BLaER1 (cell line): ENCODE measurements around the gene PAK6.
A peak's percentile ranks its signal among the peaks of the same experiment; 100 is the strongest.

Experiments
- H3K27ac ChIP-seq: shearing (Covaris generic); formaldehyde crosslinking; 2 replicates; pipeline ENCODE4 v1.8.1; 2022
- H3K27me3 ChIP-seq: shearing (Covaris generic); formaldehyde crosslinking; 2 replicates; pipeline ENCODE4 v1.8.1; 2022
- H3K36me3 ChIP-seq: shearing (Covaris generic); formaldehyde crosslinking; 2 replicates; pipeline ENCODE4 v1.8.1; 2022
- H3K4me1 ChIP-seq: shearing (Covaris generic); formaldehyde crosslinking; 2 replicates; pipeline ENCODE4 v1.8.1; 2022
- H3K4me2 ChIP-seq: shearing (Covaris generic); formaldehyde crosslinking; 2 replicates; pipeline ENCODE4 v1.8.1; 2022
- H3K4me3 ChIP-seq: shearing (Covaris generic); formaldehyde crosslinking; 2 replicates; pipeline ENCODE4 v1.8.1; 2022
- H3K9ac ChIP-seq: shearing (Covaris generic); formaldehyde crosslinking; 2 replicates; pipeline ENCODE4 v1.8.1; 2022
- H3K9me3 ChIP-seq: shearing (Covaris generic); formaldehyde crosslinking; 2 replicates; pipeline ENCODE4 v1.8.1; 2022
- H4K20me1 ChIP-seq: shearing (Covaris generic); formaldehyde crosslinking; 2 replicates; pipeline ENCODE4 v1.8.1; 2022
- Cebpa-rat ChIP-seq: shearing (Covaris generic); IDR thresholded peaks from 2 replicates; pipeline ENCODE4 v1.8.1; 2022

Gene PAK6

DNA sequence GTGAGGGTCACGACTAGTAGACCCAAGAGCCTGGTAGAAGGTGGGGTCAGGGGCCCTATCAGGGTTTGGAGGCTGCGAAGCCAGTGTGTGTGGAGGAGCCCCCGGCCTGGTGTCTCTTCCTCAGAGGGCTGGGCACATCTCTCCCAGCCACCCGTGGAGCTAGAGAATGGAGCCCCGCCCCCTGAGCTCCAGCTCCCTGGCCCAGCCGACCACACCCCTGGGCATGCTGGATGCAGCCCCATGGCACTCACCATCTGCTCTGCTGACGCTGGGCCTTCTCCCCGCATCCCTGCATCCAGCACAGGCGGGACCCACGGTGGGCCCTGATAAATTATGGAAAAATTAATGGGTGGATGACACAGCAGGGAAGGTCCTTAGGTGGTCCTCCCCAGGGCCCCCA, 26.5 kb downstream of the PAK6 start:
- no peaks in the 10 kb centered on the region for H3K9me3 ChIP-seq
- no peak overlapping the region for H3K27ac ChIP-seq
- peaks cover 12% of the 10 kb centered on the region for H3K4me1 ChIP-seq
- no peak for TF ChIP-seq Cebpa-rat
- H4K20me1 ChIP-seq = no peaks in the 10 kb centered on the region
- no peaks in the 10 kb centered on the region for H3K27me3 ChIP-seq
- no peak overlapping the region for H3K4me2 ChIP-seq
- H3K9ac ChIP-seq = no peak overlapping the region
- H3K4me3 ChIP-seq = no peak overlapping the region
- no peaks in the 10 kb centered on the region for H3K36me3 ChIP-seq

- H3K36me3 ChIP-seq = no peaks in the 10 kb centered on the region
- no peaks in the 10 kb centered on the region for H4K20me1 ChIP-seq
- H3K27me3 ChIP-seq = no peaks in the 10 kb centered on the region
- no peak overlapping the region for H3K4me3 ChIP-seq
- no peaks in the 10 kb centered on the region for H3K9me3 ChIP-seq
- TF ChIP-seq Cebpa-rat = no peak
- no peak overlapping the region for H3K27ac ChIP-seq
- H3K4me1 ChIP-seq = peaks cover 15% of the 10 kb centered on the region
- H3K9ac ChIP-seq = no peak overlapping the region
- no peak overlapping the region for H3K4me2 ChIP-seq
Measured at GRCh38 chr15:40265875-40266274, 27.0 kb downstream of the PAK6 start.

DNA sequence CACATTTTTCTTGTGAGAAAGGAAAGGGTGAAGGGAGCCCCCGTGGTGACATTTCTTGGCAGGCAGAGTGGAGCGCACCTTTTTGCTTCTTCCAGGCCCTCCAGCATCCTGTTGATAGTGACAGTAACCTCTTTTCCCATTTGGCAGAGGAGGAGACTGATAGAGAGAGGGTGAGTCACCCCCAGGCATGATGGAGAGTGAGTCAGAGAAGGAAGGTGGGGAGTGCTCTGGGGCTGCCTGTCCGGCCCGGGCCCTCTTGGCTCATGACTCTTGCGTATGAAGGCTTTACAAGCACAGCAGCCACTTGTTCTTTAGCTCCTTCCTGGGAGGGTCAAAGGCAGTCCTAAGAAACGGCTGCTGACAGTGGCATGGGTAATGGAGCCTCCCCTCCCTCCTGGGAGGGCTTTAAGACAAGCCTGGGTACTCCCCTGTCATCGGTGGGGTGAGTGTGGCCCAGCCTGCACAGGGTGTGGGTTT, 28.0 kb downstream of the PAK6 start:
- H3K4me2 ChIP-seq = 0 out of 2 replicates have a peak overlapping the region, but pooled peaks have one; percentile 3
- H3K27me3 ChIP-seq = no peaks in the 10 kb centered on the region
- H3K4me1 ChIP-seq = peaks cover 25% of the 10 kb centered on the region
- H3K9me3 ChIP-seq = no peaks in the 10 kb centered on the region
- H3K9ac ChIP-seq = no peak overlapping the region
- H3K36me3 ChIP-seq = no peaks in the 10 kb centered on the region
- TF ChIP-seq Cebpa-rat = no peak
- no peak overlapping the region for H3K4me3 ChIP-seq
- no peak overlapping the region for H3K27ac ChIP-seq
- H4K20me1 ChIP-seq = no peaks in the 10 kb centered on the region

GRCh38 chr15:40267670-40268069, 28.8 kb downstream of the PAK6 start:
- Histone ChIP-seq H4K20me1 (no peaks in the 10 kb centered on the region), H3K4me1 (peaks cover 30% of the 10 kb centered on the region), H3K27ac (no peak overlapping the region), H3K9me3 (no peaks in the 10 kb centered on the region), H3K9ac (no peak overlapping the region), H3K4me3 (no peak overlapping the region), H3K36me3 (no peaks in the 10 kb centered on the region), H3K4me2 (peak overlapping the region; percentile 12; the same call in 1 of the 2 replicates), H3K27me3 (no peaks in the 10 kb centered on the region)
- no peak for TF ChIP-seq Cebpa-rat

DNA sequence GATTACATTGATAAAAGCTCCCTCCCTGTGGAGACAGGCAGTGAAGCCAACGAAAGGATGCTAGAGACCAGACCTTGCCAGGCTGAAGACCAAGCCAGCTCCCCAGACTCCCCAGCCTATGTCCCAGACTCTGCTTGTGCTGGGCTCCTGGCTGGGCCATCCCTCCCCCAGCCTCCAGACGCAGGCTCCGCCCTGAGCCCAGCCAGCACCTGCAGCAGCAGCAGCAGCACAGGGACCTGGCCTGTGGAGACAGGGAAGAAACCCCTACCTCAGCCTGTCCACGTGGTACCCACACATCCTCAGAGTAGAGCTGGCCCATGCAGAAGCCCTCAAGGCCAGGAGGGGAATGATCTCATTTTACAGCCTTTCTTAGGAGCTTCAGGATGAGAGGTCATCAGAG, 30.7 kb downstream of the PAK6 start:
- no peak for TF ChIP-seq Cebpa-rat
- no peak overlapping the region for H3K9ac ChIP-seq
- no peak overlapping the region for H3K4me2 ChIP-seq
- no peaks in the 10 kb centered on the region for H4K20me1 ChIP-seq
- no peak overlapping the region for H3K27ac ChIP-seq
- no peaks in the 10 kb centered on the region for H3K9me3 ChIP-seq
- H3K27me3 ChIP-seq = no peaks in the 10 kb centered on the region
- H3K36me3 ChIP-seq = no peaks in the 10 kb centered on the region
- peaks cover 30% of the 10 kb centered on the region for H3K4me1 ChIP-seq
- H3K4me3 ChIP-seq = no peak overlapping the region

DNA sequence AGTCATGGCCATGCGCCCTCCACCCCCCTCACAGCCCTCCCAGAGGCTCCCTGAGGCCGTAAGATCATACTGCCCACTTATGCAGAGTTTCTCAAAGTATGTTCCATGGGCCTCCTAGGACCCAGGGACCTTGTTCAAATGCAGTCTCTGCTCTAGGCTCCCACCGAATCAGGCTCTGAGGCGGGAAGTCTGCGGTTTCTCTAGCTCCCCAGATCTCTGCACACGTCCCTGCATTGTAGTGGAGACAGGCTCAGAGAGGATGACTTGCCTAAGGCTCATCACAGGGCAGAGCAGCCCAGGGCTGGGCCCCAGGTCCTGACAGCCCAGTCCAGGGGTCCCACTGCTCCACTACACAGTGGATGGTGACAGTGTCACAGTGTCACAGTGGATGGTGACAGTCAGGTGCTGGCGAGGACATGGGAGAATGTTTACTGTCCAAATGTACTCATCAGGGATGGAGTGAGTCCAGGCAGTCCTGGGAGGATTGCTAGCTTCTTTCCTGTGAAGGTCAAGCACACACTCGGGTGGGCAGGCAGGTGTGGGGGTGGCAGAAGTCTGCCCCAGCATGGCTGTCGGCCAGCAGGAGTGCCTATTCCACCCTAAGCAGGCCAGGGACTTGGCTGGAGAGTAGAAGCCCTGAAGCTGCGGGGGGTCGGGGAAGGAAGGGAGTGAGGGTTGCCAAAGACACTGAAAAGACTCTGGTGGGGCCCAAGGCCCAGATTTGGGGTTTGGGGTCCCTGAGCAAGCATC, 31.6 kb downstream of the PAK6 start:
- H3K9me3 ChIP-seq = no peaks in the 10 kb centered on the region
- H3K9ac ChIP-seq = 0 out of 2 replicates have a peak overlapping the region, but pooled peaks have one; percentile 25
- H3K4me3 ChIP-seq = no peak overlapping the region
- H4K20me1 ChIP-seq = no peaks in the 10 kb centered on the region
- H3K27ac ChIP-seq = no peak overlapping the region
- H3K27me3 ChIP-seq = no peaks in the 10 kb centered on the region
- H3K36me3 ChIP-seq = no peaks in the 10 kb centered on the region
- TF ChIP-seq Cebpa-rat = no peak
- peaks cover 37% of the 10 kb centered on the region for H3K4me1 ChIP-seq
- H3K4me2 ChIP-seq = no peak overlapping the region

DNA sequence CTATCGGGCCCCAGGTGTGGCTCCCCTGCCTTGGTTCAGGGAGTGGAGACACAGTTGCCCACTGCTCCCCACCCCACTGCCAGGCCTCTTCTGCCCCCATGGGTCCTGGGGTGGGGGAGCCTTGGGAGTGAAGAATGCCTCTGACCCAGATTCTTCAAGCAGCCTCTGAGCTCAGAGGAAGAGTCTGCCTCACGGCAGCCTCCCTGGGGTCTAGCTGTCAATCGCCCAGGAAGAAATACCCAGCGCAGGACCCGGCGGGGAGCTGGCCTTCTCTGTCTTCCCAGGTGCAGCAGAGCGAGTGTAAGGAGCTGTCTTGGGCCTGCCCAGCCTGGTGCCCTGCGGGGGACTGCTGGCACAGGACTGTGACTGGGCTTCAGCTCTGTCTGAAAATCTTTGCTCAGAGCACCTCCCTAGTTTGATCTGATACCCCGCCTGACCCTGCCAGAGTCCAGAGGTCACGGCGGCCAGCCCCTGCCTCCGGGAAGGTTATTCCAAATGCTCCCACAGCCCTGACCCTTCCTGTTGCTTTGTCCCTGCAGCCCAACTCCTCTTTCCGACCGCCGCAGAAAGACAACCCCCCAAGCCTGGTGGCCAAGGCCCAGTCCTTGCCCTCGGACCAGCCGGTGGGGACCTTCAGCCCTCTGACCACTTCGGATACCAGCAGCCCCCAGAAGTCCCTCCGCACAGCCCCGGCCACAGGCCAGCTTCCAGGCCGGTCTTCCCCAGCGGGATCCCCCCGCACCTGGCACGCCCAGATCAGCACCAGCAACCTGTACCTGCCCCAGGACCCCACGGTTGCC, 33.0 kb downstream of the PAK6 start:
- no peak overlapping the region for H3K4me3 ChIP-seq
- no peak overlapping the region for H3K27ac ChIP-seq
- peak overlapping the region; percentile 66 for H3K4me2 ChIP-seq
- H3K36me3 ChIP-seq = no peaks in the 10 kb centered on the region
- no peak for TF ChIP-seq Cebpa-rat
- H3K4me1 ChIP-seq = peaks cover 50% of the 10 kb centered on the region
- H3K9me3 ChIP-seq = no peaks in the 10 kb centered on the region
- H4K20me1 ChIP-seq = no peaks in the 10 kb centered on the region
- no peaks in the 10 kb centered on the region for H3K27me3 ChIP-seq
- H3K9ac ChIP-seq = 0 out of 2 replicates have a peak overlapping the region, but pooled peaks have one; percentile 25

- Histone ChIP-seq H3K4me2 (peak overlapping the region; percentile 66; the same call in 1 of the 2 replicates), H3K4me3 (no peak overlapping the region), H3K36me3 (no peaks in the 10 kb centered on the region), H3K9me3 (no peaks in the 10 kb centered on the region), H3K27ac (no peak overlapping the region), H4K20me1 (no peaks in the 10 kb centered on the region), H3K9ac (no peak overlapping the region), H3K27me3 (0 out of 2 replicates have a peak, but pooled peaks cover 2% of the 10 kb centered on the region), H3K4me1 (peaks cover 50% of the 10 kb centered on the region)
- TF ChIP-seq Cebpa-rat = no peak
Measured at GRCh38 chr15:40272485-40273056, 33.7 kb downstream of the PAK6 start.

DNA sequence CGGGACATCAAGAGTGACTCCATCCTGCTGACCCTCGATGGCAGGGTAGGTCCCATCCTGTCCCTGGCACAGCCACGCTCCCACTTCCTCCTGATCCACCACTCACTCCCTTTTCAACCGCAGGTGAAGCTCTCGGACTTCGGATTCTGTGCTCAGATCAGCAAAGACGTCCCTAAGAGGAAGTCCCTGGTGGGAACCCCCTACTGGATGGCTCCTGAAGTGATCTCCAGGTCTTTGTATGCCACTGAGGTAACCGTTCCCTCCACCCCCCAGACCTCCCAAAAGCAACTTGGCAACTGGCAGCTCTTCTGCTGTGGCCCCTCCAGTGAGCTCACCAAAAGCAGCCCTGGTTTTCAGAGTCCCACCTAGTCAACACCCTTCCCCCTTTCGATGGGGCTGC, 34.6 kb downstream of the PAK6 start:
- no peak overlapping the region for H3K4me3 ChIP-seq

More for the DNA sequence above, 34.6 kb downstream of the PAK6 start:
- Histone ChIP-seq H3K9me3 (no peaks in the 10 kb centered on the region), H4K20me1 (no peaks in the 10 kb centered on the region), H3K27me3 (0 out of 2 replicates have a peak, but pooled peaks cover 7% of the 10 kb centered on the region), H3K36me3 (no peaks in the 10 kb centered on the region), H3K9ac (no peak overlapping the region), H3K4me2 (no peak overlapping the region), H3K27ac (no peak overlapping the region), H3K4me1 (peaks cover 55% of the 10 kb centered on the region)
- TF ChIP-seq Cebpa-rat = no peak
